ENCODE results near the gene TULP3.
"Not testable (repeated sequence)": the region's sequence is repeated elsewhere in the genome, so short reads cannot be mapped to it uniquely, and the experiment has no call there.

Gene TULP3, protein sequence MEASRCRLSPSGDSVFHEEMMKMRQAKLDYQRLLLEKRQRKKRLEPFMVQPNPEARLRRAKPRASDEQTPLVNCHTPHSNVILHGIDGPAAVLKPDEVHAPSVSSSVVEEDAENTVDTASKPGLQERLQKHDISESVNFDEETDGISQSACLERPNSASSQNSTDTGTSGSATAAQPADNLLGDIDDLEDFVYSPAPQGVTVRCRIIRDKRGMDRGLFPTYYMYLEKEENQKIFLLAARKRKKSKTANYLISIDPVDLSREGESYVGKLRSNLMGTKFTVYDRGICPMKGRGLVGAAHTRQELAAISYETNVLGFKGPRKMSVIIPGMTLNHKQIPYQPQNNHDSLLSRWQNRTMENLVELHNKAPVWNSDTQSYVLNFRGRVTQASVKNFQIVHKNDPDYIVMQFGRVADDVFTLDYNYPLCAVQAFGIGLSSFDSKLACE

DNA sequence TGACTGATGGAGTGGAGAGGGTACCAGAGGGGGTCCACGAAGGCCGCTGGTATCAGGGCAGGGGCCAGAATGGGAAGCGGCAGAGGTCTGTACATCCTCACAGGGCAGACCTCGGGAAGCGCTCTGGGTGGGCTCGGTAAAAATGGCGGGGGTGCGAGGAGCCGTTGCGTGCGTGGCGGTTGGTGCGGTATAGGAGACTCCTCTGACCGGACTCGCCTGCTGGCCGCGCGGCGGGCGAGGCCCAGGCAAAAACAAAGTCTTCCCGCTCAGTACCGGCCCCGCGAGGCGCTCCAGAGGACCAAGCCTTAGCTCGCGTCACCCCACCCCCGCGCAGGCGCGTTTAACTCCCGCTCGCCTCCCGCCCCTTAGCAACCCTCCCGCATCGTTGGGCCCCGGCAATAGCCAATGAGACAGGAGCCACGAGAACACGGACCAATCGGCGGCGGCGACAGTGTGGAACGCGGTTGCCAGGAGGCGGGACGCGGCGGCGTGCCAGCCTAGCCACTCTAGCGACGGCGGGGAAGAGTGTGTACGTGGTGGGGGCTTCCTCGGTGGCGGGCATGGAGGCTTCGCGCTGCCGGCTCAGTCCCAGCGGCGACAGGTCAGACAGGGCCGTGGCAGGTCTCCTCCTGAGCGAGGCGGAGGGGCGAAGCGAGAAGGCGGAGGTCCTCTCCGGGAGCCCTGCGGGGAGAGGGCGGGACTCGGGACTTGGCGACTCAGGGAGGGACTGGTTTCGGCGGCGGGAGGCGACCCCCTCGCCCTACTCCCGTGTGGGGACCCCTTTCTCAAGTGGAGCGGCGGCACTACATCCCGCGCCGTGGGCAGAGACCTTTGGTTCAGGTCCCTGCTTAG, at the start of gene TULP3:
TULP3 (plus strand) TSS at position 504 of the 852 bp plus-strand sequence; CDS start at position 561, 57 bp downstream.
- DNase-seq (ENCODE audit: low read depth in 3 of 3, low spot score in 1 of 3) = peak; percentile 95 to 97 (median 95)

DNA sequence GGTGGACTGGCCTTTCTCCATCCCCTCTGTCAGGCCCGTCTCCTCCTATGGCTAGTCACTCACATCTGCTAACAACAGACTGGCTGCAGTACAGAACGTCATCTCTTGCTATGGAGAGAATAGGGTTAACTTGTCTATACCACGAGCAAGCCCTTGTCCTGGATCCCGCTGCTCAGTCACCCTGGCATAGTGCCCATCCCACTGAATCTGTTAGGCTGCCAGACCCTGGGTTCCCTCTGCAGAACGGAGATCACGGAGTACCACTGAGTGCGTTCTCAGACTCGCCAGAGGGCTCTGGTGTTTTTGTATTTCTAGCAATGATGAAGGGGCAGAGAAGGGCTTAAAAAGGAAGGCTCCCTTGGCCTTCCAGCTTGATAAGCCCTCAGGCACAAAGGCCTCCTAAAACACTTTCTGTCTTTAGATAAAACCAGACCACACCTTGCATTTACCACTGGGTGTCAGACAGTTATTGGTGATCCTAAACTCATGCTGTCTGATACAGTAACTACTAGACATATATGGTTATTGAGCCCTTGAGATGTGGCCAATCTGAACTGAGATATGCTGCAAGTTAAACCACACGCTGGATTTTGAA, 49.5 kb upstream of the TULP3 start:
- DNase-seq (ENCODE audit: low read depth in 3 of 3, low spot score in 1 of 3) = no peak

DNA sequence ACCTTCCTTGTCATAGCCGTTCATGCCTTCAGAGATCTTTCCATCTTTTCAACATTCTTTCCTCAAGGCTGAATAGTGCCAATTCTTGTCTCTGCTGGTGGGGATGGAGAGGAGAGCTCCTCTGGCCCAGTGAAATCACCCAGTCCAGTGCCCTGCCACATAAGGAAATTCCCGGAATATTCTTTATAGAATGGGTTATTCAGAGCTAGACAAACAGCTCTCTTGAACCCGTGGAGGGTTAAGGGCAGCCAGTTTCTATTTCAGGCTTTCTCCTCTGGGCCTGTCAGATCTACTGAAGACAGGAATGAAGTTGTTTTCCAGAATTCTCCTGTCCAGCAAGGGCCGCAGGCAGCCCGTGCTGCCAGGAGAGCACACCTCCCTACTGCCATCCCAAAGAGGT, 47.7 kb upstream of the TULP3 start:
- no peak for DNase-seq (ENCODE audit: low read depth in 3 of 3, low spot score in 1 of 3)

DNA sequence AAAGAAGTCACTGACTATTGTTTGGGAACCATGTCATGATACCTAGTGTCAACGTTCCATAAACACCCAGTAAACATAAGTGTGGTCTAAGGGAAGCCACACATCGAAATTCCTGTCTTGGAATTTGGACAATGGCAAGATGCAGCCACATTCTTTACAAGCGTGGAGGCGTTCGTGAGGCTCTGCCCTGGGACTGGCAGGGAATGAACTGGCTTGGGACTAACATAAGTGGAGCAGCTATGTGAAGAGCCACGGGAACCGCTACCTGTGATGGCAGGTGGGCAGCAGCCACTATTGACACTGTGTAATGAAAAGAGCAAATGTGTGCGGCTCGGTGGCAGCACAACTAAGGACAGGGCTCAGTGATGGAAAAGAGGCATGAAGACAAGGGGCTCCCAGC, 45.9 kb upstream of the TULP3 start:
- DNase-seq (ENCODE audit: low read depth in 3 of 3, low spot score in 1 of 3) = no peak

GRCh38 chr12:2845280-2845679, 45.4 kb upstream of the TULP3 start:
- no peak for DNase-seq (ENCODE audit: low read depth in 3 of 3, low spot score in 1 of 3)

DNA sequence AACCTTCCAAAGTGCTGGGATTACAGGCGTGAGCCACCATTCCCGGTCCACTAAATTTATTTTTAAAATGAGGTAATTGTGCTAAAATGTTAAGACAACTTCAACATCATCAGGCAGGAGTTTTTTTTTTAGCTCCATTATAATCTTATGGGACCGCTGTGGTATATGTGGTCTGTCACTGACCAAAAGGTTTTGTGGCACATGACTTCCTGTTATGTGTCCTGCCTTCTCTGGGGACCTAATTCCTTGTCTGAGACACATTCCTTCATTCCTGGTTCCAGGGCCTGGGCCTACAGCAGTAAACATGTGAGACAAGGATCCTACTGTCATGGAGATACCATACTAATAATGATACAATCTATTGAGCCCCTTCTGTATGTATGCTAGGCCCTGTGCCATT, 38.8 kb upstream of the TULP3 start:
- no peak for DNase-seq (ENCODE audit: low read depth in 3 of 3, low spot score in 1 of 3)

DNA sequence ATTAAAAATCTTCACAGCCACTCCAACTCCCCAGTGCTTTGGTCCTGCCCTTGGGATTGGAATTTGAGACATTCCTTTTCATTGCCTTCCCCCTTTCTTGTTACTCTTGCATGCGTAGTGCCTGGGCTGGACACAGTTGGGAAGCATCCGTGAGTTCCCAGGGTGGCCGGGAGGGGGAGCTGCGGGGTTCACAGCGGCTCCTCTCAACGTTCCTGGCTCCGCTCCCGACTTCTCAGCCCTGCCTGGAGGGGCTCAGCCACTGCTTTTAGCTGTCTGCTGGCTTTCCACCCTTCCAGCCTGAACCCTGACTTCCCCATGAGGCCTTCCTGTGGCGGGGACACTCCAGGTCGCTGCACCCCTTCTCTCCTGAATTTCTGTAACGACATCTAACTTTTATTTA, 37.1 kb upstream of the TULP3 start:
- DNase-seq (ENCODE audit: low read depth in 3 of 3, low spot score in 1 of 3) = peak in 1 of 3 donors; percentile 41

- no peak for DNase-seq (ENCODE audit: low read depth in 3 of 3, low spot score in 1 of 3)
These were observed 35.8 kb upstream of the TULP3 start for GRCh38 chr12:2854669-2855453.

DNA sequence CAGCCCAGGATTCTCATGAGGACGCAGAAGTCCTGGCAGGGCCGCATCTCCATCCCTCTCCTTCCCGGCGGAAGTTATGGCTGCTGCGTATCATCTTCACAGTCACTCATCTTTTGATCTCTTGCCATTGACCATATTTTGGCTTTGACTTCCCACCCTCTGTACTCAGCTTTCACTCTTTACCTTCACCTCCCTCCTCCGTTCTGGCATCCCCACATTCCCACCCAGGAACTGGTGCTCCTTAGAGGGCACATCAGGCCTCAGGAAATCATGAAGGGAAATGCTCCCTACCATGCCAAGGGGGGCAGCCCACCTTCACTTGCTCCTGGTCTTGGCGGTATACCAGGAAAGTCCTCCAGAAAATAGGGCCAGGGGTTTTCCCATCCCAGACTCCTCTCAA, 35.1 kb upstream of the TULP3 start:
- DNase-seq (ENCODE audit: low read depth in 3 of 3, low spot score in 1 of 3) = no peak

GRCh38 chr12:2856051-2856450, 34.6 kb upstream of the TULP3 start:
- DNase-seq (ENCODE audit: low read depth in 3 of 3, low spot score in 1 of 3) = no peak

DNA sequence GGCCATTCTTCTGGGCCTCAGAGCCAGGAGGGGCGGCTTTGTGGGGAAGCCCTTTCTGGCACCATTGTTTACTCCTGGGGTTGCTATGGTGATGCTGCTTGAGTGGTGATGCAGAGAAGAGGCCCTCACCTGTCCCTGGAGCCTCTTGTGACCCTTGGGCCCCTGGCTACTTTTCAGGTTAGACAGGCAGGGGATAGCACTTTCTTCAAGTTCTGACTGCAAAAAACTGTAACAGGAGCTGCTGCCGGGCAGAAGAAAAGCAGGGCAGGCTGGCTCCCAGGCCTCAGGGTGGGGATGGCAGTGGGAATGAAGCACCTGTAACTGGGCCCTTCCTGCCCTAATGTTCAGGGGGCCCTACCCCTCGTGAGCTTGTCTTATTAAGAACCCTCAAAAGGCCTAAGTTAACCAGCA, 33.7 kb upstream of the TULP3 start, which contains the start of gene TEX52:
TEX52 (minus strand) TSS at position 19 of the 411 bp plus-strand sequence; CDS start at position 6, 13 bp downstream.
- no peak for DNase-seq (ENCODE audit: low read depth in 3 of 3, low spot score in 1 of 3)

- no peak for DNase-seq (ENCODE audit: low read depth in 3 of 3, low spot score in 1 of 3)
These were observed 33.1 kb upstream of the TULP3 start for GRCh38 chr12:2857576-2857975.

DNA sequence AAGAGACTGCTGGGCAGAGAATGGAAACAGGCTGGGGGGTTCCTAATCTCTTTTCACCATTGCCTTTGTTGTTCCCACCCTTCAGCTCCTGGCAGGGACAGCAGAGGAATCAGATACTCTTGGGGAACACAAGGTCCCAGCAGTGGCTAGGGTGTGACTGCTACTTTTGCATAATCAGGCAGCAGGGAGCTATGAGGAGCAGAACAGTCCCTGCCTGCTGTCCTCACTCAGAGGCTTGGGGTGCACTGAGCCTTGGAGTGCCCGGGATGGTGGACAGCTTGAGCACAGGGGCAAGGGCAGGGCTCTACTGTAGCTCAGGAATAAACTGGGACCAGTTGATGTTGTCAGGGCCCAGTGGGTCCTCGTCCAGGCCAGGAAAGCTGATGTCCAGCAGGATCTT, 32.4 kb upstream of the TULP3 start:
- DNase-seq (ENCODE audit: low read depth in 3 of 3, low spot score in 1 of 3) = no peak

DNA sequence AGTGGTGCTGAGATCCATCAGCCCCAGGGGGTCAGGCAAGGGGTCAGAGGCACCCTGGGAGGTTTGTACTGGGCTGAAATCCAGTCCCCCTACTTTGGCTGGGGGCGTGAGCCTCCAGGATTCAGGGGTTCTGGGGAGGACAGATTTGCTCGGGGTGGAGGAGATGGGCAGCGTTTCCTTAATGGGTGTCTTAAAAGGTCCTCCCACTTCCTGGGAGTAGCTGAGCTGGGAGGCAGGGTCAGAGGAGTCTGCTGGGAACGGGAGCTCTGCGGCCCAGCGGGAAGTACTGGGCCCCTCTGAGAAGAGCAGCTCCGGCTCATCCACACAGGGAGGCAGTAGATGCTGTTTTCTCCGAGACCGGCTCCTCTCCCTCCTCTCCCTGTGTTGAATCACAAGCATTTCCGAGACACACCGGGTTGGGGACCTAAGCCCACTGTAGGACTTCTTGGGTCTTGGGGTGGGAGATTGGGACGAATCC, 31.7 kb upstream of the TULP3 start:
- DNase-seq (ENCODE audit: low read depth in 3 of 3, low spot score in 1 of 3) = no peak

DNA sequence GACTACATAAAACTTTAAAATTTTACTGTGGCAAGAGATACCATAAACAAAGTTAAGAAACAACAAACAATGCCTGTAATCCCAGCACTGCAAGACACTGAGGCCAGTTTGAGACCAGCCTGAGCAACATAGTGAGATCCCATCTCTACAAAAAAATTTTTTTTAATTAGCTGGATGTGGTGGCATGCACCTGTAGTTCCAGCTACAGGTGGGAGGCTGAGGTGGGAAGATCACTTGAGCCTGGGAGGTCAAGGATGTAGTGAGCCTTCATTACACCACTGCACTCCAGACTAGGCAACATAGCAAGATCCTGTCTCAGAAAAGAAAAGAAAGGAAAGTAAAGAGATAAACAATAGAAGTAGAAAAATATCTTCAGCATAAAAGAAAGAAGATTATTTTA, 30.5 kb upstream of the TULP3 start:
- no peak for DNase-seq (ENCODE audit: low read depth in 3 of 3, low spot score in 1 of 3)

DNA sequence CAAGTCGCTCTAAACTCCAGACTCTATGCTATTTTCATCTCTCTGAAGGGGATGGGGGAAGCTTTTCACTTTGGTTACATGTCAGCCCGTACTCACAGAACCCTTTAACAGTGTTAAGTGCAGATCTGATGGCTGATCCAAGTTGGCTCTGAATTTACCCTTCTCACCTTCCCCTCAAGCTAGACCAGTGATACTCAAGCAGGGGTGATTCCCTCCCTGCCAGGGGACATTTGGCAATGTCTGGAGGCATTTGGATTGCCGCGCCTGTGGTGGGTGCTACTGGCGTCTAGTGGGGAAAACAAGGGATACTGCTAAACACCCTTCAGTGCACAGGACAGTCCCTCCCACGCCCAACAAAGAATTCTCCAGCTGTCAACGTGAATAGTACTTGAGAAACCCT, 27.8 kb upstream of the TULP3 start:
- no peak for DNase-seq (ENCODE audit: low read depth in 3 of 3, low spot score in 1 of 3)

DNA sequence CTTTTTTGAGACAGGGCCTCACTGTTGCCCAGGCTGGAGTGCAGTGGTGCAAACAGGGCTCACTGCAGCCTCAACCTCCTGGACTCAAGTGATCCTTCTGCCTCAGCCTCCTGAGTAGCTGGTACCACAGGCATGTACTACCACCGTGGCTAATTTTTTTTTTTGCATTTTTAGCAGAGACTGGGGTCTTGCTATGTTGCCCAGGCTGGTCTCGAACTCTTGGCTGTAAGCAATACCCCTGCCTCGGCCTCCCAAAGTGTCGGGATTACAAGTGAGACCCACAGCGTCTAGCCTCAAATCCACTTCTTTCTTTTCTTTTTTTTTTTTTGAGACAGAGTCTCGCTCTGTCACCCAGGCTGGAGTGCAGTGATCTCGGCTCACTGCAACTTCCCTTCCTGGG, 27.3 kb upstream of the TULP3 start:
- not testable (repeated sequence) for DNase-seq (ENCODE audit: low read depth in 3 of 3, low spot score in 1 of 3)

- DNase-seq (ENCODE audit: low read depth in 3 of 3, low spot score in 1 of 3) = no peak
These were observed 26.5 kb upstream of the TULP3 start for GRCh38 chr12:2864198-2864597.

GRCh38 chr12:2868986-2869632, 21.6 kb upstream of the TULP3 start:
- DNase-seq (ENCODE audit: low read depth in 3 of 3, low spot score in 1 of 3) = not testable (repeated sequence)

GRCh38 chr12:2876431-2877046, 14.2 kb upstream of the TULP3 start:
- no peak for DNase-seq (ENCODE audit: low read depth in 3 of 3, low spot score in 1 of 3)

Measured in stimulated activated CD4-positive, alpha-beta T cell treated with anti-CD3 and anti-CD28 coated beads, TNF-alpha, amount 100 ng/mL, for 1 hour (primary cell).